ENCODE results near the gene RTN4RL2. TPM values are rescaled to one million over a fixed set of nuclear protein-coding genes. Genes with fewer than 3 reads are reported as not detected.
"Not testable (repeated sequence)": the region's sequence is repeated elsewhere in the genome, so short reads cannot be mapped to it uniquely, and the experiment has no call there.

Gene RTN4RL2
- total and polyA plus RNA-seq, 7 experiments from 2014 or later, result 0.08 to 0.47 (median 0.27) TPM; not detected in 2

- H3K27me3 Mint-ChIP-seq, result peaks cover 0 to 4% (median 0%) of the 10 kb centered on the region in 5 donors
- CTCF ChIA-PET, result no interaction called here
- no peaks in the 10 kb centered on the region for H3K27me3 ChIP-seq (ENCODE audit: control insufficient read depth in 2 of 2, insufficient read depth in 2 of 2, low read length in 2 of 2)
- H3K36me3 ChIP-seq (ENCODE audit: control insufficient read depth in 2 of 3, insufficient read depth in 3 of 3, low read length in 3 of 3), result no peaks in the 10 kb centered on the region
- no peak overlapping the region for H3K4me3 Mint-ChIP-seq
- DNase-seq, result no peak
- H3K27ac Mint-ChIP-seq, result no peak overlapping the region
- POLR2A ChIA-PET, result no interaction called here
- intact Hi-C loops (cut with micrococcal nuclease), result no loop called here
- no peaks in the 10 kb centered on the region for H3K36me3 Mint-ChIP-seq
- peaks cover 0 to 10% (median 0%) of the 10 kb centered on the region in 7 donors for H3K4me1 Mint-ChIP-seq
- H3K4me3 ChIP-seq (ENCODE audit: low read length), result no peak overlapping the region
- H3K9me3 Mint-ChIP-seq, result no peaks in the 10 kb centered on the region
- H3K9me3 ChIP-seq (ENCODE audit: control insufficient read depth in 2 of 3, low read length in 3 of 3), result no peaks in the 10 kb centered on the region
- no peak for ATAC-seq
- H3K27ac ChIP-seq (ENCODE audit: low read depth, low read length), result no peak overlapping the region
- no peaks in the 10 kb centered on the region for H3K4me1 ChIP-seq (ENCODE audit: control insufficient read depth in 2 of 2, insufficient read depth in 2 of 2, low read length in 2 of 2)
Measured at GRCh38 chr11:57436031-57436430, 24.3 kb upstream of the RTN4RL2 start.

GRCh38 chr11:57438345-57439285, 21.7 kb upstream of the RTN4RL2 start:
- no peaks in the 10 kb centered on the region for H3K9me3 Mint-ChIP-seq
- H3K27ac ChIP-seq (ENCODE audit: low read depth, low read length), result no peak overlapping the region
- POLR2A ChIA-PET, result no interaction called here
- H3K27ac Mint-ChIP-seq, result no peak overlapping the region
- H3K4me1 Mint-ChIP-seq, result peaks cover 0 to 6% (median 0%) of the 10 kb centered on the region in 7 donors
- no peak overlapping the region for H3K4me3 Mint-ChIP-seq
- H3K36me3 ChIP-seq (ENCODE audit: control insufficient read depth in 2 of 3, insufficient read depth in 3 of 3, low read length in 3 of 3), result no peaks in the 10 kb centered on the region
- intact Hi-C loops (cut with micrococcal nuclease), result no loop called here
- H3K27me3 Mint-ChIP-seq, result peaks cover 0 to 4% (median 0%) of the 10 kb centered on the region in 5 donors
- CTCF ChIA-PET, result interaction anchor here (0.7 kb wide), 1 partner anchor 15 kb away, joined by 3 read pairs; no protein-coding TSS in a partner anchor
- DNase-seq, result no peak
- H3K4me1 ChIP-seq (ENCODE audit: control insufficient read depth in 2 of 2, insufficient read depth in 2 of 2, low read length in 2 of 2), result no peaks in the 10 kb centered on the region
- no peaks in the 10 kb centered on the region for H3K36me3 Mint-ChIP-seq
- H3K27me3 ChIP-seq (ENCODE audit: control insufficient read depth in 2 of 2, insufficient read depth in 2 of 2, low read length in 2 of 2), result no peaks in the 10 kb centered on the region
- H3K9me3 ChIP-seq (ENCODE audit: control insufficient read depth in 2 of 3, low read length in 3 of 3), result no peaks in the 10 kb centered on the region
- ATAC-seq, result no peak
- H3K4me3 ChIP-seq (ENCODE audit: low read length), result no peak overlapping the region

- H3K9me3 Mint-ChIP-seq, result no peaks in the 10 kb centered on the region
- Histone ChIP-seq H3K4me1 (ENCODE audit: control insufficient read depth in 2 of 2, insufficient read depth in 2 of 2, low read length in 2 of 2) (no peaks in the 10 kb centered on the region), H3K9me3 (ENCODE audit: control insufficient read depth in 2 of 3, low read length in 3 of 3) (no peaks in the 10 kb centered on the region), H3K27ac (ENCODE audit: low read depth, low read length) (no peak overlapping the region), H3K4me3 (ENCODE audit: low read length) (no peak overlapping the region), H3K36me3 (ENCODE audit: control insufficient read depth in 2 of 3, insufficient read depth in 3 of 3, low read length in 3 of 3) (no peaks in the 10 kb centered on the region), H3K27me3 (ENCODE audit: control insufficient read depth in 2 of 2, insufficient read depth in 2 of 2, low read length in 2 of 2) (no peaks in the 10 kb centered on the region)
- H3K4me1 Mint-ChIP-seq, result peaks cover 0 to 2% (median 0%) of the 10 kb centered on the region in 7 donors
- ATAC-seq, result no peak
- DNase-seq, result no peak
- peaks cover 0 to 8% (median 4%) of the 10 kb centered on the region in 5 donors for H3K27me3 Mint-ChIP-seq
- ChIA-PET POLR2A (no interaction called here), CTCF (interaction anchor here (0.8 to 2.7 kb wide), 2 partner anchors 18 to 1700 kb away, joined by 4 to 11 read pairs; no protein-coding TSS in a partner anchor)
- no peaks in the 10 kb centered on the region for H3K36me3 Mint-ChIP-seq
- intact Hi-C loops (cut with micrococcal nuclease), result no loop called here
- H3K4me3 Mint-ChIP-seq, result no peak overlapping the region
- H3K27ac Mint-ChIP-seq, result no peak overlapping the region
Measured at GRCh38 chr11:57439786-57440185, 20.5 kb upstream of the RTN4RL2 start.

GRCh38 chr11:57440744-57441414, 19.4 kb upstream of the RTN4RL2 start:
- H3K9me3 ChIP-seq (ENCODE audit: control insufficient read depth in 2 of 3, low read length in 3 of 3), result no peaks in the 10 kb centered on the region
- no peaks in the 10 kb centered on the region for H3K36me3 ChIP-seq (ENCODE audit: control insufficient read depth in 2 of 3, insufficient read depth in 3 of 3, low read length in 3 of 3)
- Mint-ChIP-seq H3K4me1 (no peaks in the 10 kb centered on the region), H3K9me3 (peaks cover 0 to 2% (median 0%) of the 10 kb centered on the region in 11 donors), H3K27me3 (peaks cover 0 to 11% (median 7%) of the 10 kb centered on the region in 5 donors), H3K27ac (no peak overlapping the region), H3K4me3 (no peak overlapping the region), H3K36me3 (no peaks in the 10 kb centered on the region)
- intact Hi-C loops (cut with micrococcal nuclease), result no loop called here
- ChIA-PET CTCF (interaction anchor here (2.7 kb wide), 1 partner anchor 17 kb away, joined by 11 read pairs; no protein-coding TSS in a partner anchor), POLR2A (no interaction called here)
- DNase-seq, result no peak
- ATAC-seq, result no peak
- no peaks in the 10 kb centered on the region for H3K4me1 ChIP-seq (ENCODE audit: control insufficient read depth in 2 of 2, insufficient read depth in 2 of 2, low read length in 2 of 2)
- H3K27me3 ChIP-seq (ENCODE audit: control insufficient read depth in 2 of 2, insufficient read depth in 2 of 2, low read length in 2 of 2), result no peaks in the 10 kb centered on the region
- no peak overlapping the region for H3K27ac ChIP-seq (ENCODE audit: low read depth, low read length)
- no peak overlapping the region for H3K4me3 ChIP-seq (ENCODE audit: low read length)

GRCh38 chr11:57444362-57445121, 15.8 kb upstream of the RTN4RL2 start:
- H3K27me3 ChIP-seq (ENCODE audit: control insufficient read depth in 2 of 2, insufficient read depth in 2 of 2, low read length in 2 of 2), result no peaks in the 10 kb centered on the region
- ChIA-PET POLR2A (no interaction called here), CTCF (interaction anchor here (1.7 kb wide), 1 partner anchor 11 kb away, joined by 6 read pairs; no protein-coding TSS in a partner anchor)
- no peak overlapping the region for H3K4me3 Mint-ChIP-seq
- no peak overlapping the region for H3K4me3 ChIP-seq (ENCODE audit: low read length)
- H3K9me3 Mint-ChIP-seq, result peaks cover 0 to 5% (median 0%) of the 10 kb centered on the region in 11 donors
- H3K36me3 ChIP-seq (ENCODE audit: control insufficient read depth in 2 of 3, insufficient read depth in 3 of 3, low read length in 3 of 3), result no peaks in the 10 kb centered on the region
- DNase-seq (no peak), ATAC-seq (no peak)
- no peak overlapping the region for H3K27ac Mint-ChIP-seq
- intact Hi-C loops (cut with micrococcal nuclease), result no loop called here
- H3K27me3 Mint-ChIP-seq, result peaks cover 0 to 22% (median 14%) of the 10 kb centered on the region in 5 donors
- H3K4me1 ChIP-seq (ENCODE audit: control insufficient read depth in 2 of 2, insufficient read depth in 2 of 2, low read length in 2 of 2), result no peaks in the 10 kb centered on the region
- H3K36me3 Mint-ChIP-seq, result no peaks in the 10 kb centered on the region
- H3K27ac ChIP-seq (ENCODE audit: low read depth, low read length), result no peak overlapping the region
- H3K9me3 ChIP-seq (ENCODE audit: control insufficient read depth in 2 of 3, low read length in 3 of 3), result no peaks in the 10 kb centered on the region
- peaks cover 0 to 2% (median 0%) of the 10 kb centered on the region in 7 donors for H3K4me1 Mint-ChIP-seq

- H3K36me3 ChIP-seq (ENCODE audit: control insufficient read depth in 2 of 3, insufficient read depth in 3 of 3, low read length in 3 of 3); H3K4me1 Mint-ChIP-seq; H3K4me1 ChIP-seq (ENCODE audit: control insufficient read depth in 2 of 2, insufficient read depth in 2 of 2, low read length in 2 of 2); ATAC-seq; H3K9me3 Mint-ChIP-seq; H3K27ac Mint-ChIP-seq; H3K4me3 ChIP-seq (ENCODE audit: low read length); H3K4me3 Mint-ChIP-seq; DNase-seq; H3K36me3 Mint-ChIP-seq; POLR2A ChIA-PET; H3K27me3 ChIP-seq (ENCODE audit: control insufficient read depth in 2 of 2, insufficient read depth in 2 of 2, low read length in 2 of 2); H3K9me3 ChIP-seq (ENCODE audit: control insufficient read depth in 2 of 3, low read length in 3 of 3); H3K27ac ChIP-seq (ENCODE audit: low read depth, low read length); CTCF ChIA-PET; intact Hi-C loops (cut with micrococcal nuclease): not testable (repeated sequence)
- peaks cover 0 to 22% (median 18%) of the 10 kb centered on the region in 5 donors for H3K27me3 Mint-ChIP-seq
Measured at GRCh38 chr11:57445122-57445394, 15.3 kb upstream of the RTN4RL2 start.

All from naive thymus-derived CD4-positive, alpha-beta T cell (primary cell).